DOHH2 (cell line): ENCODE measurements around the gene WFS1.

Experiments
- H3F3A ChIP-seq: fragments of 200-600 bp; sonication (generic), shearing (Covaris generic); 2 replicates; pipeline ENCODE4 v1.6.0; 2016; ENCODE audit warnings: antibody characterized with exemption, mild to moderate bottlenecking; ENCODE audit not compliant: control insufficient read depth, insufficient read depth
- H3K27ac ChIP-seq: fragments of 200-600 bp; sonication (generic); 2 replicates; pipeline ENCODE4 v1.5.1; 2014; ENCODE audit warnings: low read depth, mild to moderate bottlenecking, low read length, moderate library complexity
- H3K27me3 ChIP-seq: fragments of 200-600 bp; sonication (generic); 2 replicates; pipeline ENCODE4 v1.6.1; 2014; ENCODE audit warnings: mild to moderate bottlenecking, low read length, mixed read lengths; ENCODE audit not compliant: control insufficient read depth
- H3K36me3 ChIP-seq: fragments of 200-600 bp; sonication (generic); 2 replicates; pipeline ENCODE4 v1.6.1; 2014; ENCODE audit warnings: mild to moderate bottlenecking, low read length, moderate library complexity, mixed read lengths; ENCODE audit not compliant: control insufficient read depth
- H3K4me1 ChIP-seq: fragments of 200-600 bp; sonication (generic); 2 replicates; pipeline ENCODE4 v1.6.1; 2014; ENCODE audit warnings: mild to moderate bottlenecking, low read length, mixed read lengths; ENCODE audit not compliant: control insufficient read depth
- H3K4me2 ChIP-seq: fragments of 200-600 bp; sonication (generic); 2 replicates; pipeline ENCODE4 v1.6.0; 2014; ENCODE audit warnings: mild to moderate bottlenecking, low read length, moderate library complexity
- H3K4me3 ChIP-seq: fragments of 200-600 bp; sonication (generic); 2 replicates; pipeline ENCODE4 v1.5.1; 2014; ENCODE audit warnings: mild to moderate bottlenecking, low read length, mixed read lengths
- H3K79me2 ChIP-seq: fragments of 200-600 bp; sonication (generic); 2 replicates; pipeline ENCODE4 v1.6.1; 2014; ENCODE audit warnings: mild to moderate bottlenecking, low read length, mixed read lengths; ENCODE audit not compliant: control insufficient read depth
- H3K9me2 ChIP-seq: fragments of 200-600 bp; sonication (generic); replicated peaks from 2 replicates; pipeline ENCODE4 v1.6.1; 2014; ENCODE audit warnings: mild to moderate bottlenecking, low read length, mixed read lengths; ENCODE audit not compliant: control insufficient read depth
- H3K9me3 ChIP-seq: fragments of 200-600 bp; sonication (generic); 2 replicates; pipeline ENCODE4 v1.6.1; 2014; ENCODE audit warnings: antibody characterized with exemption, low read length, mixed read lengths; ENCODE audit not compliant: control insufficient read depth, insufficient read depth
- H4K20me1 ChIP-seq: fragments of 200-600 bp; sonication (generic); 2 replicates; pipeline ENCODE4 v1.6.0; 2014; ENCODE audit warnings: low read depth, mild to moderate bottlenecking, antibody characterized with exemption, low read length, moderate library complexity; ENCODE audit not compliant: control insufficient read depth, insufficient read depth
- EZH2phosphoT487 ChIP-seq: fragments of 200-600 bp; sonication (generic); IDR thresholded peaks from 2 replicates; pipeline ENCODE4 v1.6.1; 2017; ENCODE audit warnings: borderline replicate concordance, mild to moderate bottlenecking, antibody characterized with exemption, low read length, moderate library complexity, mixed read lengths
- TF ChIP-seq, protein P1 (sequence below): fragments of 200-600 bp; sonication (generic); IDR thresholded peaks from one replicate; pipeline ENCODE4 v1.5.1; 2014; ENCODE audit warnings: antibody characterized with exemption, mild to moderate bottlenecking, low read depth, low read length; ENCODE audit not compliant: poor library complexity, severe bottlenecking

The WFS1 gene

DNA sequence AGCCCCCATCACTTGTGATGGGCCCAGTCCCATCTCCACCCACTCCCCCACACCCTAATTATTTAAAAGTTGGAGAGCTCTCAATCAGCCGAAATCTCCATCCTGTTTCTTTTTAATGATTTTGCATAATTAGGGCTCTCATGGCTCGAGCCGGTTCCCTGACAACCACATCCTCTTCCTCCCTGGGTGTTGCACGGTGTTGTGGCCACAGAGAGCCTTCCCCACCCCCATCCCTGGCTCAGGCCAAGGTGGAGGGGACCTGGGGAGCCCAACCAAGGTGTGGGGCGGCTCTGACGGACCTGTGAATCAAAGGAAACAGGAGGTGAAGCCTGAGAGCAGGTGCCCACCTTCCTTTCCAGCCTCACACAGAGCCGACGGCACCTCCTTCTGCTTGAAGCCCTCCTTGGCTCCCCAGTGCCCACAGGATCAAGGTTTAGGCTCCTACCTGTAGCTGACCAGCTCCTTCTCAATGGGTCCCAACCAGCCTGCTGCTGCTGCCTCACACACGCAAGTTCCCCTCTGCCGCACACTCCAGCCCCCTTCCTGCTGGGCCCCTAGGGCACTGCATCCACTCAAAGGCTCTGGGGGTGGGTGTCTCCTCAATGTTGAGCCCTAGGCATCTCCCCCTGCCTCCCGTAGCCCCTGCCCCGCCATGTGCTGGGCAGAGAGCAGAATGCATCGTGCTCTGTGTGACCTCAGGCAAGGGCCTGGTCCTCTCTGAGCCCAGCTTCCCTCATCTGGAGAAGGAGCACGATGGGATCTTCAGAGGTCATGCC is 68.7 kb downstream of the WFS1 start:
- Histone ChIP-seq H3K79me2 (no peaks in the 10 kb centered on the region), H3F3A (no peaks in the 10 kb centered on the region), H3K9me2 (no peaks in the 10 kb centered on the region), H3K9me3 (no peaks in the 10 kb centered on the region), H3K4me3 (no peak overlapping the region), H3K27me3 (no peaks in the 10 kb centered on the region), H4K20me1 (no peaks in the 10 kb centered on the region), H3K27ac (no peak overlapping the region), H3K4me2 (no peak overlapping the region), H3K4me1 (peaks cover 6% of the 10 kb centered on the region; the same call in 1 of the 2 replicates), H3K36me3 (no peaks in the 10 kb centered on the region)
- TF ChIP-seq EZH2phosphoT487 = no peak
- TF ChIP-seq, protein P1, sequence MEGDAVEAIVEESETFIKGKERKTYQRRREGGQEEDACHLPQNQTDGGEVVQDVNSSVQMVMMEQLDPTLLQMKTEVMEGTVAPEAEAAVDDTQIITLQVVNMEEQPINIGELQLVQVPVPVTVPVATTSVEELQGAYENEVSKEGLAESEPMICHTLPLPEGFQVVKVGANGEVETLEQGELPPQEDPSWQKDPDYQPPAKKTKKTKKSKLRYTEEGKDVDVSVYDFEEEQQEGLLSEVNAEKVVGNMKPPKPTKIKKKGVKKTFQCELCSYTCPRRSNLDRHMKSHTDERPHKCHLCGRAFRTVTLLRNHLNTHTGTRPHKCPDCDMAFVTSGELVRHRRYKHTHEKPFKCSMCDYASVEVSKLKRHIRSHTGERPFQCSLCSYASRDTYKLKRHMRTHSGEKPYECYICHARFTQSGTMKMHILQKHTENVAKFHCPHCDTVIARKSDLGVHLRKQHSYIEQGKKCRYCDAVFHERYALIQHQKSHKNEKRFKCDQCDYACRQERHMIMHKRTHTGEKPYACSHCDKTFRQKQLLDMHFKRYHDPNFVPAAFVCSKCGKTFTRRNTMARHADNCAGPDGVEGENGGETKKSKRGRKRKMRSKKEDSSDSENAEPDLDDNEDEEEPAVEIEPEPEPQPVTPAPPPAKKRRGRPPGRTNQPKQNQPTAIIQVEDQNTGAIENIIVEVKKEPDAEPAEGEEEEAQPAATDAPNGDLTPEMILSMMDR = no peak

DNA sequence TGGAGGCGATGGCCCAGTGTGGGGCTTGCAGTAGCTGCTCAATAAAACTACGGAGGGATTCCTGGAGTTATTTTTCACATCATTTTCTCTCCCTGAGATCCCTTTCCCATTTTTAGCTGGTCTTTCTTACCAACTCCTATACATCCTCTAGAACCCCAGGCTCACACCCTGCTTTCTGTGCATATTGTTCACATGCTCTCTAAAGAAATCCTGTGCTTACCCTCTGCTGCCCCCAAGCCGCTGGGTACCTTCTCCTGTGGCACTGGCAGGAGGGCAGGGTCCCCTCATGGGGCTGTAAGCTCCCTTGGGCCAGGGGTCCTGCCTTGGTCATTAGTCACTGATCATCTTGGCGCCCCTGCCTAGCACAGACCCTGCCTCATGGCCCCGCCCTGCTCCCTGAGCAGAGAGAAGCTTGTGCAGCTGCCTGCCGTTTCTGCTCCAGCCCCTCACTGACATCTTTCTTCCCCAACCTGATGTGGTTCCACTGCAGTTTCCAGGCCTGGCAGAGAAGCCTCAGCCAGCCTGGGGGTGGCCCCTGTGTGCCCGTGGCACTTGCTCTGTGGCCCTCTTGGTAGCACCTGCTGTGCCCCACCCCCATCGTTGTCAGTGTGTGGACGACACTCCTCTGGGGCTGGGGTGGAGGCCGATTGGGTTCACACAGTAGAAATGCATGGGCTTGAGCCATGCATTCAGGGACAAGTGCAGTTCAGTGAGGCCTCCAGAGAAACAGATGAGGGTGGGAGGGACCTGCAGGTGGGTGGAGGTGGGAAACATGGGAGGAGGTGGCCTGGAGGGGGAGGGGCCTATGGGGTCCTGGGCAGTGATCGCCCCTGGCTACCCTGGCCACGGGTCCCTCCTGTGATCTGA is 69.5 kb downstream of the WFS1 start:
- Histone ChIP-seq H3K36me3 (no peaks in the 10 kb centered on the region), H3K9me3 (no peaks in the 10 kb centered on the region), H3K27me3 (no peaks in the 10 kb centered on the region), H3K9me2 (no peaks in the 10 kb centered on the region), H3K4me2 (no peak overlapping the region), H3F3A (no peaks in the 10 kb centered on the region), H3K4me3 (no peak overlapping the region), H3K79me2 (no peaks in the 10 kb centered on the region), H3K4me1 (peaks cover 6% of the 10 kb centered on the region; the same call in 1 of the 2 replicates), H4K20me1 (no peaks in the 10 kb centered on the region), H3K27ac (no peak overlapping the region)
- no peak for TF ChIP-seq EZH2phosphoT487
- TF ChIP-seq, protein P1 = no peak

DNA sequence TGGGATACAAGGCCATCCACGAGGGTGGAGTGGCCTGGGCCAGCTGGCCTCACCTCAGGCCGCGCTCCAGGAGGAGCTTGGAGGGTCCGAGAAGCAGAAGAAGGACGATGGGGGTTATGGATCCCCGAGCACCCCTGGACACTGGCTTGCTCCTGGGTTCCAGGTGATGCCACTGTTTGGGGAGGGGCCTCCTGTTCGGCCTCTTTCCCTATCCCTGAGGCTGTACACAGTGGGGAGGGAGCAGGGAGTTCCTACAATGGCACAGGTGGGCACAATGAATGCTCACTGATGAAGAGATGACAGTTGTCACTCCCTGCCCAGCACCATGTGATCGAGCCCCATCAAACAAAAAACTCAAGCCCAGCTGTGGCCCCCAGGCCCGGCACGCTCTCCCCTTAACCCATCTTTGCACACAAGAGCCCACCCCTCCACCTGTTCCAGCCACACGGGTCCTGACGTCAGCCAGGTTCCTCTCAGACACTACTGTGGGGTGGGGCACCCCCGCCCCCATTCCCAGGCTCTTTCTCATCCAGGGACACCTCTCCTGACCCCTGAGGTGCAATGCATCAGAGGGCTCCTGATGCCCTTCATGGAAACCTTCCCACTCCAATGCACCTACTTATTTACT is 70.3 kb downstream of the WFS1 start:
- TF ChIP-seq, protein P1 = no peak
- TF ChIP-seq EZH2phosphoT487 = no peak
- Histone ChIP-seq H3K79me2 (no peaks in the 10 kb centered on the region), H3K36me3 (no peaks in the 10 kb centered on the region), H3K4me3 (no peak overlapping the region), H3K9me2 (no peaks in the 10 kb centered on the region), H3K4me1 (peaks cover 6% of the 10 kb centered on the region; the same call in 1 of the 2 replicates), H3K27me3 (no peaks in the 10 kb centered on the region), H3K27ac (no peak overlapping the region), H3K9me3 (no peaks in the 10 kb centered on the region), H4K20me1 (no peaks in the 10 kb centered on the region), H3K4me2 (no peak overlapping the region), H3F3A (no peaks in the 10 kb centered on the region)
